KMS-11 (cell line): ENCODE results near the gene TSPAN7.

Experiments
- H2AFZ ChIP-seq: fragments of 200-600 bp; sonication (generic); 2 replicates; pipeline ENCODE4 v1.6.1; 2016; ENCODE audit warnings: antibody characterized with exemption, mixed run types, low read depth
- H3K27ac ChIP-seq: fragments of 200-600 bp; sonication (generic); 2 replicates; pipeline ENCODE4 v1.6.1; 2016; ENCODE audit warnings: mild to moderate bottlenecking, mixed run types
- H3K27me3 ChIP-seq: fragments of 200-600 bp; sonication (generic); 2 replicates; pipeline ENCODE4 v1.6.1; 2017; ENCODE audit warnings: mild to moderate bottlenecking, low read depth, mixed run types, moderate library complexity; ENCODE audit not compliant: insufficient read depth
- H3K36me3 ChIP-seq: fragments of 200-600 bp; sonication (generic); 2 replicates; pipeline ENCODE4 v1.6.1; 2017; ENCODE audit warnings: mild to moderate bottlenecking, mixed run types; ENCODE audit not compliant: insufficient read depth
- H3K4me1 ChIP-seq: fragments of 200-600 bp; sonication (generic); 2 replicates; pipeline ENCODE4 v1.6.1; 2016; ENCODE audit warnings: mild to moderate bottlenecking, low read depth, mixed run types; ENCODE audit not compliant: poor library complexity, severe bottlenecking
- H3K4me2 ChIP-seq: fragments of 200-600 bp; sonication (generic); 2 replicates; pipeline ENCODE4 v1.7.0; 2016; ENCODE audit warnings: mild to moderate bottlenecking, mixed run types
- H3K4me3 ChIP-seq: fragments of 200-600 bp; sonication (generic); IDR thresholded peaks from 2 replicates; pipeline ENCODE4 v1.6.1; 2017; ENCODE audit warnings: low read depth, low read length, mixed read lengths; ENCODE audit not compliant: insufficient read depth
- H3K79me2 ChIP-seq: fragments of 200-600 bp; sonication (generic); 2 replicates; pipeline ENCODE4 v1.6.1; 2016; ENCODE audit warnings: low read depth, mixed run types; ENCODE audit not compliant: insufficient read depth
- H3K9ac ChIP-seq: fragments of 200-600 bp; sonication (generic); 2 replicates; pipeline ENCODE4 v1.6.1; 2016; ENCODE audit warnings: mild to moderate bottlenecking, mixed run types
- H4K20me1 ChIP-seq: fragments of 200-600 bp; sonication (generic); 2 replicates; pipeline ENCODE4 v1.6.1; 2016; ENCODE audit warnings: mild to moderate bottlenecking, mixed run types; ENCODE audit not compliant: insufficient read depth
- CTCF ChIP-seq: fragments of 200-600 bp; sonication (generic); conservative IDR thresholded peaks from 2 replicates; pipeline ENCODE4 v1.6.1; 2017; ENCODE audit warnings: low read depth, mild to moderate bottlenecking, antibody characterized with exemption, low read length, moderate library complexity, mixed read lengths

TSPAN7 gene

GRCh38 chrX:38583181-38583580, 21.8 kb downstream of the TSPAN7 start:
- H3K79me2 ChIP-seq = no peaks in the 10 kb centered on the region
- no peaks in the 10 kb centered on the region for H4K20me1 ChIP-seq
- no peaks in the 10 kb centered on the region for H3K4me1 ChIP-seq
- H3K27me3 ChIP-seq = no peaks in the 10 kb centered on the region
- H3K36me3 ChIP-seq = no peaks in the 10 kb centered on the region
- H3K4me3 ChIP-seq = no peak overlapping the region
- no peak overlapping the region for H3K27ac ChIP-seq
- H3K9ac ChIP-seq = no peak overlapping the region
- no peak overlapping the region for H3K4me2 ChIP-seq
- H2AFZ ChIP-seq = no peak overlapping the region
- no peak for TF ChIP-seq CTCF

- Histone ChIP-seq H3K4me1 (no peaks in the 10 kb centered on the region), H3K79me2 (no peaks in the 10 kb centered on the region), H3K4me3 (no peak overlapping the region), H2AFZ (no peak overlapping the region), H3K27me3 (no peaks in the 10 kb centered on the region), H3K4me2 (no peak overlapping the region), H3K9ac (no peak overlapping the region), H4K20me1 (no peaks in the 10 kb centered on the region), H3K27ac (no peak overlapping the region), H3K36me3 (no peaks in the 10 kb centered on the region)
- no peak for TF ChIP-seq CTCF
These were observed 33.1 kb downstream of the TSPAN7 start for GRCh38 chrX:38594434-38594833.

DNA sequence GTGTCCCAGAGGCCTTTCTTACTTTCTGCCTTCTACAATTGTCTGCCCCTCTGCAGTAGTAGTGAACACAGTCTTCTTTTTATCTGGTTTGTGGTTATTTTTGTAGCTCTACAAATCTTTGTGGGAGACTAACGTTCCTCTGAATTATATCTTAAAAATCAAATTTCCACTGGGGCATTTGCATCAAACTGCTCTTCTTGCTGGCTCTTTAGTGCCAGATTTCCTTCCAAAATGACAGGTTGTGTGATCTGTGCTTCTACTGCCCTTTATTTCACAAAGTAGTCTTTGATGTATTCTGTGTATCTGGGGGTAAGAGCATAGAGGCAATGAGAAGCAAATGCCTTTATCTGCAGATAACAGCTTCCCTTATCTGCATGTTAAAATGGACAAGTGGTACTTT, 34.5 kb downstream of the TSPAN7 start:
- H3K4me2 ChIP-seq = no peak overlapping the region
- no peak overlapping the region for H3K4me3 ChIP-seq

GRCh38 chrX:38596939-38597338, 35.6 kb downstream of the TSPAN7 start:
- Histone ChIP-seq H3K27me3 (no peaks in the 10 kb centered on the region), H3K4me3 (no peak overlapping the region), H3K27ac (no peak overlapping the region), H3K79me2 (no peaks in the 10 kb centered on the region), H3K36me3 (no peaks in the 10 kb centered on the region), H2AFZ (no peak overlapping the region), H3K4me2 (no peak overlapping the region), H3K4me1 (no peaks in the 10 kb centered on the region), H3K9ac (no peak overlapping the region), H4K20me1 (no peaks in the 10 kb centered on the region)
- no peak for TF ChIP-seq CTCF

More for the DNA sequence above, 34.5 kb downstream of the TSPAN7 start:
- TF ChIP-seq CTCF = no peak
- no peak overlapping the region for H3K27ac ChIP-seq
- no peaks in the 10 kb centered on the region for H3K79me2 ChIP-seq
- H3K27me3 ChIP-seq = no peaks in the 10 kb centered on the region
- H3K9ac ChIP-seq = no peak overlapping the region
- no peaks in the 10 kb centered on the region for H3K4me1 ChIP-seq
- H3K36me3 ChIP-seq = no peaks in the 10 kb centered on the region
- no peaks in the 10 kb centered on the region for H4K20me1 ChIP-seq
- no peak overlapping the region for H2AFZ ChIP-seq
